Activated CD4-positive, alpha-beta T cell treated with anti-CD3 and anti-CD28 coated beads for 24 hours (primary cell): ENCODE measurements around the gene YWHAH.

Source experiments
- DNase-seq, 2 donors: peaks; one replicate each; pipeline ENCODE4 v3.0.0-alpha.2; 2020; ENCODE audit warnings: low read depth in 2 of 2

Gene YWHAH

GRCh38 chr22:31943978-31944699 is at the start of gene YWHAH:
YWHAH (plus strand) TSS chr22:31944535; CDS start chr22:31944734, 199 bp downstream.
- DNase-seq, result peak; percentile 86 to 92

GRCh38 chr22:31895411-31896123 is 48.8 kb upstream of the YWHAH start:
- DNase-seq, result no peak

- DNase-seq, result no peak
Measured at GRCh38 chr22:31896472-31896871, 47.9 kb upstream of the YWHAH start.

GRCh38 chr22:31897842-31898805 is 46.2 kb upstream of the YWHAH start:
- DNase-seq, result no peak

GRCh38 chr22:31898926-31899325 is 45.4 kb upstream of the YWHAH start:
- DNase-seq, result no peak

- DNase-seq, result no peak
Measured at GRCh38 chr22:31899669-31900068, 44.7 kb upstream of the YWHAH start.

- DNase-seq, result no peak
Measured at GRCh38 chr22:31901388-31902137, 42.8 kb upstream of the YWHAH start.

GRCh38 chr22:31904651-31905050 is 39.7 kb upstream of the YWHAH start:
- DNase-seq, result no peak

GRCh38 chr22:31905356-31905755 is 39.0 kb upstream of the YWHAH start:
- no peak for DNase-seq

GRCh38 chr22:31906086-31906485 is 38.2 kb upstream of the YWHAH start:
- DNase-seq, result no peak

GRCh38 chr22:31906569-31906968 is 37.8 kb upstream of the YWHAH start:
- DNase-seq, result no peak

GRCh38 chr22:31909977-31910376 is 34.4 kb upstream of the YWHAH start:
- no peak for DNase-seq

GRCh38 chr22:31911565-31912406 is 32.5 kb upstream of the YWHAH start:
- no peak for DNase-seq

- DNase-seq, result no peak
Measured at GRCh38 chr22:31912407-31912743, 32.0 kb upstream of the YWHAH start.

- DNase-seq, result no peak
Measured at GRCh38 chr22:31915586-31915985, 28.7 kb upstream of the YWHAH start.

- DNase-seq, result no peak
Measured at GRCh38 chr22:31917227-31917921, 27.0 kb upstream of the YWHAH start.

- no peak for DNase-seq
Measured at GRCh38 chr22:31919730-31920129, 24.6 kb upstream of the YWHAH start.

- no peak for DNase-seq
Measured at GRCh38 chr22:31920306-31920705, 24.0 kb upstream of the YWHAH start.

GRCh38 chr22:31921106-31921505 is 23.2 kb upstream of the YWHAH start:
- DNase-seq, result no peak

GRCh38 chr22:31922534-31922933 is 21.8 kb upstream of the YWHAH start:
- no peak for DNase-seq
